HG03520 (cell line): ENCODE measurements around the gene TMEFF2.

ENCODE experiments used
- ATAC-seq: cut with Tn5 transposase; IDR thresholded peaks from one replicate; pipeline ENCODE4 v1.9.1; 2021; ENCODE audit warnings: mild to moderate bottlenecking, moderate library complexity; ENCODE audit not compliant: unreplicated experiment

Gene TMEFF2

GRCh38 chr2:191912764-191913163 is 282.0 kb downstream of the TMEFF2 start:
- no peak for ATAC-seq

- ATAC-seq: no peak
These were observed 284.2 kb downstream of the TMEFF2 start for GRCh38 chr2:191910518-191910917.

- ATAC-seq: no peak
These were observed 285.9 kb downstream of the TMEFF2 start for GRCh38 chr2:191908874-191909273.

GRCh38 chr2:191907545-191907944 is 287.2 kb downstream of the TMEFF2 start:
- no peak for ATAC-seq

- ATAC-seq: no peak
These were observed 287.6 kb downstream of the TMEFF2 start for GRCh38 chr2:191907091-191907490.

- ATAC-seq: no peak
These were observed 289.4 kb downstream of the TMEFF2 start for GRCh38 chr2:191905336-191905735.

GRCh38 chr2:191901031-191901430 is 293.7 kb downstream of the TMEFF2 start:
- ATAC-seq: no peak

GRCh38 chr2:191899410-191899809 is 295.3 kb downstream of the TMEFF2 start:
- ATAC-seq: no peak
